Endodermal cell (in vitro differentiated cells): ENCODE measurements around the gene MASP2. TPM values are rescaled to one million over a fixed set of nuclear protein-coding genes. Genes with fewer than 3 reads are reported as not detected.
"Not testable (repeated sequence)": the region's sequence is repeated elsewhere in the genome, so short reads cannot be mapped to it uniquely, and the experiment has no call there.

ENCODE experiments used
- DNase-seq: peaks from one replicate; pipeline ENCODE4 v3.0.0-alpha.2; 2017
- H3K27ac ChIP-seq: 2 replicates; pipeline ENCODE4 v1.5.1; 2013; ENCODE audit warnings: mild to moderate bottlenecking, low read depth, low read length, moderate library complexity
- H3K27me3 ChIP-seq: 2 replicates; pipeline ENCODE4 v1.6.1; 2013; ENCODE audit warnings: mild to moderate bottlenecking, low read length, moderate library complexity; ENCODE audit not compliant: insufficient read depth, control insufficient read depth, poor library complexity, severe bottlenecking
- H3K36me3 ChIP-seq: 2 replicates; pipeline ENCODE4 v1.7.0; 2013; ENCODE audit warnings: mild to moderate bottlenecking, low read length, moderate library complexity; ENCODE audit not compliant: control insufficient read depth, insufficient read depth
- H3K4me1 ChIP-seq: one replicate; pipeline ENCODE4 v1.7.0; 2013; ENCODE audit warnings: low read length; ENCODE audit not compliant: control insufficient read depth, insufficient read depth
- H3K4me3 ChIP-seq: 2 replicates; pipeline ENCODE4 v1.5.1; 2013; ENCODE audit warnings: mild to moderate bottlenecking, low read length, moderate library complexity
- H3K9ac ChIP-seq: 2 replicates; pipeline ENCODE4 v1.6.1; 2013; ENCODE audit warnings: mild to moderate bottlenecking, low read length, moderate library complexity; ENCODE audit not compliant: poor library complexity, severe bottlenecking; ENCODE audit errors: extremely low read depth
- H3K9me3 ChIP-seq: 2 replicates; pipeline ENCODE4 v1.6.1; 2013; ENCODE audit warnings: mild to moderate bottlenecking, low read length, moderate library complexity; ENCODE audit not compliant: control insufficient read depth
- H3K27ac Mint-ChIP-seq: 2 replicates; pipeline ENCODE4 v1.8.0; 2020; ENCODE audit warnings: mixed read lengths
- H3K27me3 Mint-ChIP-seq: 2 replicates; pipeline ENCODE4 v1.8.0; 2021; ENCODE audit warnings: mild to moderate bottlenecking, mixed read lengths; ENCODE audit not compliant: insufficient read depth
- H3K36me3 Mint-ChIP-seq: 2 replicates; pipeline ENCODE4 v1.8.0; 2020; ENCODE audit warnings: low read depth, mixed read lengths
- H3K4me1 Mint-ChIP-seq: 2 replicates; pipeline ENCODE4 v1.8.0; 2020; ENCODE audit warnings: mixed read lengths
- H3K4me3 Mint-ChIP-seq: 2 replicates; pipeline ENCODE4 v1.8.0; 2020; ENCODE audit warnings: mild to moderate bottlenecking, moderate library complexity, mixed read lengths
- H3K9me3 Mint-ChIP-seq: 2 replicates; pipeline ENCODE4 v1.8.0; 2020; ENCODE audit warnings: mild to moderate bottlenecking, mixed read lengths
- WGBS, 2 experiments: methylation state at CpG; one replicate each; pipeline versions ENCODE4 v1.1.5 to v1.1.7; 2013; ENCODE audit warnings: missing lambda C conversion rate in 2 of 2, mixed read lengths in 1 of 2; ENCODE audit not compliant: insufficient coverage in 1 of 2, insufficient read length in 1 of 2; 5-methylcytosine and 5-hydroxymethylcytosine counted together
- long read RNA-seq, 4 experiments: library from polyadenylated mRNA in 2 of 4; library from RNA in 1 of 4; library from capped mRNA in 1 of 4; stranded (forward) in 3 of 4; unstranded in 1 of 4; transcript quantifications; one replicate each; pipeline ENCODE4 v2.0.0, GENCODE V29; 2020 to 2021; ENCODE audit warnings: inconsistent platforms in 1 of 4
- polyA plus RNA-seq, 2 experiments: library from polyadenylated mRNA; stranded (reverse); fragments of 50-300 nt; gene quantifications; one replicate each; pipeline ENCODE4 v1.2.3, GENCODE V29; 2013
- total RNA-seq, 2 donors: library from RNA; stranded (reverse); fragmentation: NEBNext Ultra II Directional in 1 of 2; extraction: Animal tissue kit (Norgen Biotek cat#: 25700) in 1 of 2; gene quantifications; 2 replicates in 1 of 2; 3 replicates in 1 of 2; pipeline ENCODE4 v1.2.1, GENCODE V29; 2021
- TF ChIP-seq, protein P1 (sequence below): fragments of 200-600 bp; sonication (generic); conservative IDR thresholded peaks from 2 replicates; pipeline ENCODE4 v1.5.0; 2021; ENCODE audit warnings: antibody characterized with exemption, mild to moderate bottlenecking

MASP2 gene
- under 1 TPM in 1 of 2 donors, not detected in 1; 0.51 TPM for total RNA-seq
- polyA plus RNA-seq (2013, experiment 1 of 2), result not detected
- not detected for polyA plus RNA-seq (2013, experiment 2 of 2)
- long read RNA-seq, experiment 1, result 0 reads
- long read RNA-seq, experiment 2, result 0 reads
- long read RNA-seq, experiment 3, result 0 reads
- long read RNA-seq, experiment 4, result 0 reads

GRCh38 chr1:11046625-11047365 lies at the start of gene MASP2:
MASP2 (minus strand) TSS chr1:11047239; CDS start chr1:11047207, 32 bp downstream.
- no peaks in the 10 kb centered on the region for H3K36me3 ChIP-seq
- no peak within 1 kb of the TSS for H3K9ac ChIP-seq
- H3K9me3 Mint-ChIP-seq, result no peaks in the 10 kb centered on the region
- H3K9me3 ChIP-seq, result no peaks in the 10 kb centered on the region
- no peaks in the 10 kb centered on the region for H3K27me3 ChIP-seq
- H3K27ac ChIP-seq, result no peak within 1 kb of the TSS
- TF ChIP-seq, protein P1, sequence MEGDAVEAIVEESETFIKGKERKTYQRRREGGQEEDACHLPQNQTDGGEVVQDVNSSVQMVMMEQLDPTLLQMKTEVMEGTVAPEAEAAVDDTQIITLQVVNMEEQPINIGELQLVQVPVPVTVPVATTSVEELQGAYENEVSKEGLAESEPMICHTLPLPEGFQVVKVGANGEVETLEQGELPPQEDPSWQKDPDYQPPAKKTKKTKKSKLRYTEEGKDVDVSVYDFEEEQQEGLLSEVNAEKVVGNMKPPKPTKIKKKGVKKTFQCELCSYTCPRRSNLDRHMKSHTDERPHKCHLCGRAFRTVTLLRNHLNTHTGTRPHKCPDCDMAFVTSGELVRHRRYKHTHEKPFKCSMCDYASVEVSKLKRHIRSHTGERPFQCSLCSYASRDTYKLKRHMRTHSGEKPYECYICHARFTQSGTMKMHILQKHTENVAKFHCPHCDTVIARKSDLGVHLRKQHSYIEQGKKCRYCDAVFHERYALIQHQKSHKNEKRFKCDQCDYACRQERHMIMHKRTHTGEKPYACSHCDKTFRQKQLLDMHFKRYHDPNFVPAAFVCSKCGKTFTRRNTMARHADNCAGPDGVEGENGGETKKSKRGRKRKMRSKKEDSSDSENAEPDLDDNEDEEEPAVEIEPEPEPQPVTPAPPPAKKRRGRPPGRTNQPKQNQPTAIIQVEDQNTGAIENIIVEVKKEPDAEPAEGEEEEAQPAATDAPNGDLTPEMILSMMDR, result no peak
- H3K4me1 Mint-ChIP-seq, result peaks cover 2% of the 10 kb centered on the region
- H3K4me3 Mint-ChIP-seq, result no peak within 1 kb of the TSS
- 89 to 92% methylated on average over 21 to 28 of the region's 28 CpGs for WGBS, 2 experiments
- no peaks in the 10 kb centered on the region for H3K36me3 Mint-ChIP-seq
- no peak within 1 kb of the TSS for H3K4me3 ChIP-seq
- DNase-seq, result no peak
- H3K27me3 Mint-ChIP-seq, result no peaks in the 10 kb centered on the region
- H3K4me1 ChIP-seq, result no peaks in the 10 kb centered on the region
- no peak within 1 kb of the TSS for H3K27ac Mint-ChIP-seq

DNA sequence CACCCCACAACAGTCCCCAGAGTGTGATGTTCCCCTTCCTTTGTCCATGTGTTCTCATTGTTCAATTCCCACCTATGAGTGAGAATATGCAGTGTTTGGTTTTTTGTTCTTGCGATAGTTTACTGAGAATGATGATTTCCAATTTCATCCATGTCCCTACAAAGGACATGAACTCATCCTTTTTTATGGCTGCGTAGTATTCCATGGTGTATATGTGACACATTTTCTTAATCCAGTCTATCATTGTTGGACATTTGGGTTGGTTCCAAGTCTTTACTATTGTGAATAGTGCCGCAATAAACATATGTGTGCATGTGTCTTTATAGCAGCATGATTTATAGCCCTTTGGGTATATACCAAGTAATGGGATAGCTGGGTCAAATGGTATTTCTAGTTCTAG lies 36.7 kb upstream of the MASP2 start:
- not testable (repeated sequence) for H3K4me1 Mint-ChIP-seq, H3K4me1 ChIP-seq, DNase-seq, H3K4me3 ChIP-seq, H3K27me3 ChIP-seq, H3K27ac Mint-ChIP-seq, H3K27ac ChIP-seq, H3K9me3 ChIP-seq, H3K9me3 Mint-ChIP-seq, H3K4me3 Mint-ChIP-seq, H3K9ac ChIP-seq, H3K27me3 Mint-ChIP-seq
- 92% methylated on average over 1 of the region's 3 CpGs; no CpG with 5 or more reads in 1 of the 2 experiments for WGBS, 2 experiments
- peaks cover 60% of the 10 kb centered on the region for H3K36me3 ChIP-seq
- H3K36me3 Mint-ChIP-seq, result peaks cover 70% of the 10 kb centered on the region

DNA sequence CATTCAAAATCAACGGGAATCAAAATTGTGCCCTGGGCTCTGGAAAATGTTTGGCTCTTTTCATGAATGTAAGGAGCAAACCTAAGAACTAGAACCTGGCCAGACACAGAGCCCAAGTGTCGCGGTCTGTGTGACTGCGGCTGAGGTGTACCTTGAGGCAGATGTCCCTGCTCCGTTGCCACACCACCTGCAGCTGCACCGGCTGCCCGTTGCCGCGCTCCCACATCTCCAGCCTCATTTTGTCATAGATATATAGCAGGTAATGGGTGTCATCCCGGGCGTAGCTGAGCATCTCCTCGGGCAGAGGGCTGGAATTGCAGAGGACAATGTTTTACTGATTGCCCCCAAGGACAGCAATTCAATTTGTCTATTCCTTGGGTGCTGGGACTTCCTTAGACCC lies 33.9 kb upstream of the MASP2 start:
- Mint-ChIP-seq H3K27ac (no peak overlapping the region), H3K36me3 (peaks cover 66% of the 10 kb centered on the region), H3K4me1 (no peaks in the 10 kb centered on the region), H3K9me3 (no peaks in the 10 kb centered on the region), H3K27me3 (no peaks in the 10 kb centered on the region), H3K4me3 (no peak overlapping the region)
- H3K27me3 ChIP-seq, result no peaks in the 10 kb centered on the region
- no peak overlapping the region for H3K9ac ChIP-seq
- TF ChIP-seq, protein P1, result no peak
- DNase-seq, result no peak
- H3K36me3 ChIP-seq, result peaks cover 63% of the 10 kb centered on the region
- 88 to 96% methylated on average over 11 to 12 of the region's 12 CpGs for WGBS, 2 experiments
- no peaks in the 10 kb centered on the region for H3K4me1 ChIP-seq
- no peaks in the 10 kb centered on the region for H3K9me3 ChIP-seq
- no peak overlapping the region for H3K4me3 ChIP-seq
- H3K27ac ChIP-seq, result no peak overlapping the region
